HepG2 (cell line): ENCODE measurements around the gene GTF2A1. TPM values are rescaled to one million over a fixed set of nuclear protein-coding genes. Genes with fewer than 3 reads are reported as not detected.
A peak's percentile ranks its signal among the peaks of the same experiment; 100 is the strongest.

Source experiments
- ATF1 ChIP-seq: IDR thresholded peaks from 2 replicates; pipeline ENCODE4 v1.6.1; 2016; ENCODE audit warnings: mild to moderate bottlenecking, control low read depth
- CCDC6 ChIP-seq: sonication (generic); formaldehyde crosslinking; IDR thresholded peaks from 2 replicates; pipeline ENCODE4 v1.8.1; 2022; ENCODE audit warnings: mild to moderate bottlenecking, missing genetic modification reagents, moderate library complexity
- EZH2 ChIP-seq: conservative IDR thresholded peaks from 2 replicates; pipeline ENCODE4 v1.6.1; 2012; ENCODE audit warnings: mild to moderate bottlenecking, low read depth, low read length, moderate library complexity
- HNRNPK ChIP-seq: fragments of 200-400 bp; formaldehyde crosslinking; IDR thresholded peaks from 2 replicates; pipeline ENCODE4 v1.6.1; 2018; ENCODE audit warnings: low read length, low read depth, moderate library complexity, mild to moderate bottlenecking; ENCODE audit not compliant: poor library complexity, severe bottlenecking
- JUN ChIP-seq: sonication (generic); formaldehyde crosslinking; IDR thresholded peaks from 2 replicates; pipeline ENCODE4 v1.4.0; 2020; ENCODE audit warnings: mild to moderate bottlenecking, missing genetic modification reagents
- KDM1A ChIP-seq: IDR thresholded peaks from 2 replicates; pipeline ENCODE4 v1.6.1; 2016; ENCODE audit warnings: missing compliant biosample characterization
- KLF6 ChIP-seq: IDR thresholded peaks from 2 replicates; pipeline ENCODE4 v1.8.0; 2016; ENCODE audit warnings: missing biosample characterization, missing genetic modification reagents
- RFX1 ChIP-seq: fragments of 450-650 bp; IDR thresholded peaks from 2 replicates; pipeline ENCODE4 v1.6.1; 2017
- RNF219 ChIP-seq: sonication (generic); formaldehyde crosslinking; IDR thresholded peaks from 2 replicates; pipeline ENCODE4 v1.5.0; 2020; ENCODE audit warnings: mild to moderate bottlenecking, missing genetic modification reagents
- SSRP1 ChIP-seq: IDR thresholded peaks from 2 replicates; pipeline ENCODE4 v1.6.1; 2016; ENCODE audit warnings: control low read depth
- ZFP36 ChIP-seq: fragments of 150-350 bp; IDR thresholded peaks from 2 replicates; pipeline ENCODE4 v1.6.1; 2018; ENCODE audit warnings: borderline replicate concordance, low read length, low read depth; ENCODE audit not compliant: partially characterized antibody
- ZMYM3 ChIP-seq: sonication (generic); formaldehyde crosslinking; IDR thresholded peaks from 2 replicates; pipeline ENCODE4 v1.5.1; 2020; ENCODE audit warnings: mild to moderate bottlenecking, missing genetic modification reagents
- ZNF724P ChIP-seq: sonication (generic); formaldehyde crosslinking; IDR thresholded peaks from 2 replicates; pipeline ENCODE4 v1.8.0; 2022; ENCODE audit warnings: missing genetic modification reagents, borderline replicate concordance
- ZNF746 ChIP-seq: sonication (generic); formaldehyde crosslinking; IDR thresholded peaks from 2 replicates; pipeline ENCODE4 v1.8.0; 2022; ENCODE audit warnings: mild to moderate bottlenecking, missing genetic modification reagents
- ZNF773 ChIP-seq: sonication (generic); formaldehyde crosslinking; IDR thresholded peaks from 2 replicates; pipeline ENCODE4 v1.4.0; 2020; ENCODE audit warnings: missing genetic modification reagents, borderline replicate concordance
- ZNF780A ChIP-seq: sonication (generic); formaldehyde crosslinking; IDR thresholded peaks from 2 replicates; pipeline ENCODE4 v1.8.0; 2022; ENCODE audit warnings: mild to moderate bottlenecking, missing genetic modification reagents, moderate library complexity
- polyA plus RNA-seq, 8 experiments: library from polyadenylated mRNA; depleted of rRNA in 3 of 8; stranded (reverse) in 7 of 8; unstranded in 1 of 8; fragments of >200 nt; fragmentation: Illumina TruSeq in 4 of 8; extraction: Trizol in 4 of 8; gene quantifications; 2 replicates each; pipeline versions ENCODE4 v1.2.1 to v1.2.3, GENCODE V29; 2011 to 2016; ENCODE audit warnings: low read depth in 4 of 8, missing spikeins in 1 of 8, mixed read lengths in 1 of 8; ENCODE audit not compliant: insufficient read depth in 1 of 8
- total RNA-seq, 5 experiments: library from RNA; depleted of rRNA; stranded (reverse); fragments of >200 nt; fragmentation: Illumina TruSeq; extraction: Trizol; gene quantifications; 2 replicates each; pipeline ENCODE4 v1.2.3, GENCODE V29; 2016; ENCODE audit warnings: low read depth in 1 of 5
- TF ChIP-seq, protein P1 (sequence below): sonication (generic); formaldehyde crosslinking; IDR thresholded peaks from 2 replicates; pipeline ENCODE4 v1.5.1; 2020; ENCODE audit warnings: mild to moderate bottlenecking, missing genetic modification reagents, borderline replicate concordance
- TF ChIP-seq, protein P2 (sequence below): sonication (generic); formaldehyde crosslinking; IDR thresholded peaks from 2 replicates; pipeline ENCODE4 v1.4.0; 2020; ENCODE audit warnings: mild to moderate bottlenecking, missing genetic modification reagents
- TF ChIP-seq, protein P3 (sequence below): sonication (generic); formaldehyde crosslinking; IDR thresholded peaks from 2 replicates; pipeline ENCODE4 v1.8.0; 2022; ENCODE audit warnings: missing genetic modification reagents, low read depth, mild to moderate bottlenecking, borderline replicate concordance
- TF ChIP-seq, protein P4 (sequence below): sonication (generic); formaldehyde crosslinking; IDR thresholded peaks from 2 replicates; pipeline ENCODE4 v1.4.0; 2020; ENCODE audit warnings: missing genetic modification reagents

Gene GTF2A1
- total and polyA plus RNA-seq, 2 of the 13 experiments (the other 11 are each of a cell fraction or from before 2014, with no cell fraction given) = 14.9 to 17.5 TPM

GRCh38 chr14:81170104-81170828 is 50.5 kb downstream of the GTF2A1 start (continued):
- no peak for TF ChIP-seq ATF1 (CRISPR knock-in tag)
- TF ChIP-seq ZNF746 (CRISPR knock-in tag) = no peak
- no peak for TF ChIP-seq JUN (CRISPR knock-in tag)
- no peak for TF ChIP-seq ZMYM3
- TF ChIP-seq, protein P1, sequence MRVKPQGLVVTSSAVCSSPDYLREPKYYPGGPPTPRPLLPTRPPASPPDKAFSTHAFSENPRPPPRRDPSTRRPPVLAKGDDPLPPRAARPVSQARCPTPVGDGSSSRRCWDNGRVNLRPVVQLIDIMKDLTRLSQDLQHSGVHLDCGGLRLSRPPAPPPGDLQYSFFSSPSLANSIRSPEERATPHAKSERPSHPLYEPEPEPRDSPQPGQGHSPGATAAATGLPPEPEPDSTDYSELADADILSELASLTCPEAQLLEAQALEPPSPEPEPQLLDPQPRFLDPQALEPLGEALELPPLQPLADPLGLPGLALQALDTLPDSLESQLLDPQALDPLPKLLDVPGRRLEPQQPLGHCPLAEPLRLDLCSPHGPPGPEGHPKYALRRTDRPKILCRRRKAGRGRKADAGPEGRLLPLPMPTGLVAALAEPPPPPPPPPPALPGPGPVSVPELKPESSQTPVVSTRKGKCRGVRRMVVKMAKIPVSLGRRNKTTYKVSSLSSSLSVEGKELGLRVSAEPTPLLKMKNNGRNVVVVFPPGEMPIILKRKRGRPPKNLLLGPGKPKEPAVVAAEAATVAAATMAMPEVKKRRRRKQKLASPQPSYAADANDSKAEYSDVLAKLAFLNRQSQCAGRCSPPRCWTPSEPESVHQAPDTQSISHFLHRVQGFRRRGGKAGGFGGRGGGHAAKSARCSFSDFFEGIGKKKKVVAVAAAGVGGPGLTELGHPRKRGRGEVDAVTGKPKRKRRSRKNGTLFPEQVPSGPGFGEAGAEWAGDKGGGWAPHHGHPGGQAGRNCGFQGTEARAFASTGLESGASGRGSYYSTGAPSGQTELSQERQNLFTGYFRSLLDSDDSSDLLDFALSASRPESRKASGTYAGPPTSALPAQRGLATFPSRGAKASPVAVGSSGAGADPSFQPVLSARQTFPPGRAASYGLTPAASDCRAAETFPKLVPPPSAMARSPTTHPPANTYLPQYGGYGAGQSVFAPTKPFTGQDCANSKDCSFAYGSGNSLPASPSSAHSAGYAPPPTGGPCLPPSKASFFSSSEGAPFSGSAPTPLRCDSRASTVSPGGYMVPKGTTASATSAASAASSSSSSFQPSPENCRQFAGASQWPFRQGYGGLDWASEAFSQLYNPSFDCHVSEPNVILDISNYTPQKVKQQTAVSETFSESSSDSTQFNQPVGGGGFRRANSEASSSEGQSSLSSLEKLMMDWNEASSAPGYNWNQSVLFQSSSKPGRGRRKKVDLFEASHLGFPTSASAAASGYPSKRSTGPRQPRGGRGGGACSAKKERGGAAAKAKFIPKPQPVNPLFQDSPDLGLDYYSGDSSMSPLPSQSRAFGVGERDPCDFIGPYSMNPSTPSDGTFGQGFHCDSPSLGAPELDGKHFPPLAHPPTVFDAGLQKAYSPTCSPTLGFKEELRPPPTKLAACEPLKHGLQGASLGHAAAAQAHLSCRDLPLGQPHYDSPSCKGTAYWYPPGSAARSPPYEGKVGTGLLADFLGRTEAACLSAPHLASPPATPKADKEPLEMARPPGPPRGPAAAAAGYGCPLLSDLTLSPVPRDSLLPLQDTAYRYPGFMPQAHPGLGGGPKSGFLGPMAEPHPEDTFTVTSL (CRISPR knock-in tag) = peak; percentile 49; the same call in 1 of the 2 replicates
- TF ChIP-seq, protein P2, sequence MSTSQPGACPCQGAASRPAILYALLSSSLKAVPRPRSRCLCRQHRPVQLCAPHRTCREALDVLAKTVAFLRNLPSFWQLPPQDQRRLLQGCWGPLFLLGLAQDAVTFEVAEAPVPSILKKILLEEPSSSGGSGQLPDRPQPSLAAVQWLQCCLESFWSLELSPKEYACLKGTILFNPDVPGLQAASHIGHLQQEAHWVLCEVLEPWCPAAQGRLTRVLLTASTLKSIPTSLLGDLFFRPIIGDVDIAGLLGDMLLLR (CRISPR knock-in tag) = no peak
- no peak for TF ChIP-seq ZNF773
- TF ChIP-seq KDM1A = no peak
- TF ChIP-seq, protein P3, sequence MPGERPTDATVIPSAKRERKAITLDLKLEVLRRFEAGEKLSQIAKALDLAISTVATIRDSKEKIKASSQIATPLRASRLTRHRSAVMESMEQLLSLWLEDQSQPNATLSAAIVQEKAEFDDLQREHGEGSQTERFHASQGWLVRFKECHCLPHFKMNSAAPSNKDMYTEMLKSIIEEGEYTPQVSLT (CRISPR knock-in tag) = no peak
- no peak; the same call in 1 of the 2 replicates for TF ChIP-seq KLF6 (CRISPR knock-in tag)
- no peak for TF ChIP-seq HNRNPK
- TF ChIP-seq ZFP36 = no peak
- no peak for TF ChIP-seq RFX1
- no peak for TF ChIP-seq CCDC6 (CRISPR knock-in tag)
- peak; percentile 35; the same call in 1 of the 2 replicates for TF ChIP-seq ZNF724P (CRISPR knock-in tag)
- no peak for TF ChIP-seq EZH2
- TF ChIP-seq ZNF780A (CRISPR knock-in tag) = no peak
- no peak for TF ChIP-seq RNF219 (CRISPR knock-in tag)
- TF ChIP-seq SSRP1 (CRISPR knock-in tag) = no peak
- TF ChIP-seq, protein P4, sequence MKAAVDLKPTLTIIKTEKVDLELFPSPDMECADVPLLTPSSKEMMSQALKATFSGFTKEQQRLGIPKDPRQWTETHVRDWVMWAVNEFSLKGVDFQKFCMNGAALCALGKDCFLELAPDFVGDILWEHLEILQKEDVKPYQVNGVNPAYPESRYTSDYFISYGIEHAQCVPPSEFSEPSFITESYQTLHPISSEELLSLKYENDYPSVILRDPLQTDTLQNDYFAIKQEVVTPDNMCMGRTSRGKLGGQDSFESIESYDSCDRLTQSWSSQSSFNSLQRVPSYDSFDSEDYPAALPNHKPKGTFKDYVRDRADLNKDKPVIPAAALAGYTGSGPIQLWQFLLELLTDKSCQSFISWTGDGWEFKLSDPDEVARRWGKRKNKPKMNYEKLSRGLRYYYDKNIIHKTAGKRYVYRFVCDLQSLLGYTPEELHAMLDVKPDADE (CRISPR knock-in tag) = no peak
